Measurements from ENCODE around the gene ANKRD28. TPM values are rescaled to one million over a fixed set of nuclear protein-coding genes. Genes with fewer than 3 reads are reported as not detected.

ANKRD28 gene
- total RNA-seq, 2 donors from 2014 or later, result 40.7 to 46.2 TPM

- Histone ChIP-seq H3K36me3 (no peaks in the 10 kb centered on the region), H3K27ac (no peak overlapping the region), H3K4me3 (no peak overlapping the region), H3K4me1 (no peaks in the 10 kb centered on the region), H3K9me3 (no peaks in the 10 kb centered on the region), H3K27me3 (no peaks in the 10 kb centered on the region), H3K9ac (ENCODE audit: low read depth in 2 of 2, low read length in 2 of 2) (no peak overlapping the region)
- no peak for DNase-seq
- no peak for TF ChIP-seq CTCF (IDR thresholded peaks at IDR 0.05)
- intact Hi-C loops (cut with DNase I), result no loop called here
These were observed 9.8 kb downstream of the ANKRD28 start for GRCh38 chr3:15787941-15788340.

GRCh38 chr3:15787526-15787925, 10.3 kb downstream of the ANKRD28 start:
- Histone ChIP-seq H3K27me3 (no peaks in the 10 kb centered on the region), H3K9me3 (no peaks in the 10 kb centered on the region), H3K4me3 (no peak overlapping the region), H3K9ac (ENCODE audit: low read depth in 2 of 2, low read length in 2 of 2) (no peak overlapping the region), H3K36me3 (no peaks in the 10 kb centered on the region), H3K27ac (no peak overlapping the region), H3K4me1 (no peaks in the 10 kb centered on the region)
- no peak for DNase-seq
- TF ChIP-seq CTCF (IDR thresholded peaks at IDR 0.05), result no peak
- intact Hi-C loops (cut with DNase I), result no loop called here

GRCh38 chr3:15783361-15783969, 14.3 kb downstream of the ANKRD28 start:
- no peak overlapping the region for H3K27ac ChIP-seq
- intact Hi-C loops (cut with DNase I), result no loop called here
- TF ChIP-seq CTCF (IDR thresholded peaks at IDR 0.05), result no peak
- no peaks in the 10 kb centered on the region for H3K27me3 ChIP-seq
- no peak overlapping the region for H3K4me3 ChIP-seq
- no peaks in the 10 kb centered on the region for H3K36me3 ChIP-seq
- H3K9ac ChIP-seq (ENCODE audit: low read depth in 2 of 2, low read length in 2 of 2), result no peak overlapping the region
- no peaks in the 10 kb centered on the region for H3K9me3 ChIP-seq
- no peak for DNase-seq
- H3K4me1 ChIP-seq, result no peaks in the 10 kb centered on the region

GRCh38 chr3:15782429-15782828, 15.3 kb downstream of the ANKRD28 start:
- Histone ChIP-seq H3K9me3 (no peaks in the 10 kb centered on the region), H3K36me3 (no peaks in the 10 kb centered on the region), H3K27ac (no peak overlapping the region), H3K4me3 (no peak overlapping the region), H3K4me1 (no peaks in the 10 kb centered on the region), H3K27me3 (no peaks in the 10 kb centered on the region), H3K9ac (ENCODE audit: low read depth in 2 of 2, low read length in 2 of 2) (no peak overlapping the region)
- no peak for DNase-seq
- TF ChIP-seq CTCF (IDR thresholded peaks at IDR 0.05), result no peak
- intact Hi-C loops (cut with DNase I), result no loop called here

GRCh38 chr3:15781637-15782402, 16.0 kb downstream of the ANKRD28 start:
- no peaks in the 10 kb centered on the region for H3K36me3 ChIP-seq
- no peaks in the 10 kb centered on the region for H3K27me3 ChIP-seq
- no peak overlapping the region for H3K4me3 ChIP-seq
- H3K27ac ChIP-seq, result no peak overlapping the region
- DNase-seq, result no peak
- no peaks in the 10 kb centered on the region for H3K4me1 ChIP-seq
- no peaks in the 10 kb centered on the region for H3K9me3 ChIP-seq
- H3K9ac ChIP-seq (ENCODE audit: low read depth in 2 of 2, low read length in 2 of 2), result no peak overlapping the region
- no peak for TF ChIP-seq CTCF (IDR thresholded peaks at IDR 0.05)
- intact Hi-C loops (cut with DNase I), result no loop called here

All from colonic mucosa (tissue), 4 donors.